MM.1S (cell line): Measurements from ENCODE around the gene VEZT.

ENCODE experiments used
- DNase-seq: peaks from one replicate; pipeline ENCODE4 v3.0.0-alpha.2; 2015
- H2AFZ ChIP-seq: fragments of 300-600 bp; sonication (generic); 2 replicates; pipeline ENCODE4 v1.6.0; 2016; ENCODE audit warnings: antibody characterized with exemption, low read length
- H3F3A ChIP-seq: fragments of 300-600 bp; sonication (generic); 2 replicates; pipeline ENCODE4 v1.6.1; 2016; ENCODE audit warnings: mild to moderate bottlenecking, antibody characterized with exemption, low read length, moderate library complexity, mixed read lengths; ENCODE audit not compliant: insufficient read depth
- H3K27ac ChIP-seq: fragments of 300-600 bp; sonication (generic); 2 replicates; pipeline ENCODE4 v1.5.1; 2016; ENCODE audit warnings: mild to moderate bottlenecking, low read length
- H3K27me3 ChIP-seq: fragments of 300-600 bp; sonication (generic); replicated peaks from 2 replicates; pipeline ENCODE4 v1.6.0; 2016; ENCODE audit warnings: low read length; ENCODE audit not compliant: insufficient read depth
- H3K36me3 ChIP-seq: fragments of 300-600 bp; sonication (generic); replicated peaks from 2 replicates; pipeline ENCODE4 v1.6.1; 2016; ENCODE audit warnings: mild to moderate bottlenecking, low read length, mixed read lengths; ENCODE audit not compliant: insufficient read depth
- H3K4me1 ChIP-seq: fragments of 300-600 bp; sonication (generic); 2 replicates; pipeline ENCODE4 v1.6.1; 2016; ENCODE audit warnings: low read length, mixed read lengths
- H3K4me2 ChIP-seq: fragments of 300-600 bp; sonication (generic); 2 replicates; pipeline ENCODE4 v1.6.0; 2016; ENCODE audit warnings: low read depth, low read length
- H3K4me3 ChIP-seq: fragments of 300-600 bp; sonication (generic); 2 replicates; pipeline ENCODE4 v1.5.1; 2016; ENCODE audit warnings: low read length, mixed read lengths
- H3K79me2 ChIP-seq: fragments of 300-600 bp; sonication (generic); 2 replicates; pipeline ENCODE4 v1.6.1; 2016; ENCODE audit warnings: mixed run types, low read length, mixed read lengths
- H3K9ac ChIP-seq: fragments of 300-600 bp; sonication (generic); 2 replicates; pipeline ENCODE4 v1.6.1; 2016; ENCODE audit warnings: low read length, mixed read lengths
- H3K9me2 ChIP-seq: fragments of 300-600 bp; sonication (generic); replicated peaks from 2 replicates; pipeline ENCODE4 v1.6.1; 2016; ENCODE audit warnings: mild to moderate bottlenecking, low read length, mixed read lengths; ENCODE audit not compliant: insufficient read depth
- H3K9me3 ChIP-seq: fragments of 300-600 bp; sonication (generic); replicated peaks from 2 replicates; pipeline ENCODE4 v1.6.1; 2016; ENCODE audit warnings: mild to moderate bottlenecking, low read length, mixed read lengths; ENCODE audit not compliant: insufficient read depth
- H4K20me1 ChIP-seq: fragments of 300-600 bp; sonication (generic); 2 replicates; pipeline ENCODE4 v1.6.1; 2016; ENCODE audit warnings: mild to moderate bottlenecking, low read length, moderate library complexity, mixed read lengths; ENCODE audit not compliant: insufficient read depth
- CTCF ChIP-seq: fragments of 300-600 bp; sonication (generic); IDR thresholded peaks from 2 replicates; pipeline ENCODE4 v1.5.1; 2016; ENCODE audit warnings: antibody characterized with exemption, low read length, mixed read lengths
- EZH2 ChIP-seq: fragments of 300-600 bp; sonication (generic); optimal IDR thresholded peaks from 2 replicates; pipeline ENCODE3; 2017; ENCODE audit warnings: low read depth, mild to moderate bottlenecking, antibody characterized with exemption, low read length, mixed read lengths
- EZH2phosphoT487 ChIP-seq: fragments of 300-600 bp; sonication (generic); IDR thresholded peaks from 2 replicates; pipeline ENCODE4 v1.6.1; 2018; ENCODE audit warnings: antibody characterized with exemption, low read length

VEZT gene

DNA sequence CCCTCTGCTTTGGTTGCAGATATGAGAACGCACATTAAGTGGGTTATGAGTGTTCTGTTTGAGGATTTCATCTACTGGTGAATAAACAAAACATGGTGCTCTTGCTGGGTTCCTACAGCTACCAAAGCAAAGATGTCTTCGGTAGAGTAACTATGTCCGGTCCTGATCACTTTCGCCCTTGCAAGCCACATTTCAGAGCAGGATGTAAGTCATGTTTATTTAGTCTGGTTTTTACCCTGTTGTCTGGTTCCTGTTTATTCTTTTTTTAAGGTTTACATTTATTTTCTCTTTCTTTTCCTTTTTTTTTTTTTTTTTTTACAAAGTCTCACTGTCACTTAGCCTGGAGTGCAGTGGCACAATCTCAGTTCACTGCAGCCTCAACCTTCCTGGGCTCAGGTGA lies 99.2 kb downstream of the VEZT start:
- TF ChIP-seq EZH2: no peak
- no peak for TF ChIP-seq CTCF
- no peak for TF ChIP-seq EZH2phosphoT487
- H3K27ac ChIP-seq: no peak overlapping the region

GRCh38 chr12:95318071-95318545 lies 100.5 kb downstream of the VEZT start:
- no peak overlapping the region for H3K4me2 ChIP-seq
- H3K9me3 ChIP-seq: no peaks in the 10 kb centered on the region
- TF ChIP-seq EZH2phosphoT487: no peak
- no peak for TF ChIP-seq CTCF
- no peak for TF ChIP-seq EZH2
- no peak for DNase-seq
- H3K4me3 ChIP-seq: no peak overlapping the region
- H3F3A ChIP-seq: no peaks in the 10 kb centered on the region
- no peak overlapping the region for H2AFZ ChIP-seq
- H3K4me1 ChIP-seq: no peaks in the 10 kb centered on the region
- no peaks in the 10 kb centered on the region for H3K36me3 ChIP-seq
- no peak overlapping the region for H3K27ac ChIP-seq
- H3K27me3 ChIP-seq: no peaks in the 10 kb centered on the region
- no peaks in the 10 kb centered on the region for H3K79me2 ChIP-seq
- no peaks in the 10 kb centered on the region for H4K20me1 ChIP-seq
- H3K9me2 ChIP-seq: no peaks in the 10 kb centered on the region
- no peak overlapping the region for H3K9ac ChIP-seq

More for the DNA sequence above, 99.2 kb downstream of the VEZT start:
- H3K4me3 ChIP-seq: no peak overlapping the region
- H4K20me1 ChIP-seq: no peaks in the 10 kb centered on the region
- no peak for DNase-seq
- no peaks in the 10 kb centered on the region for H3K9me2 ChIP-seq
- H3K9me3 ChIP-seq: no peaks in the 10 kb centered on the region
- no peak overlapping the region for H3K4me2 ChIP-seq
- H2AFZ ChIP-seq: no peak overlapping the region
- H3K79me2 ChIP-seq: no peaks in the 10 kb centered on the region
- no peaks in the 10 kb centered on the region for H3K36me3 ChIP-seq
- no peak overlapping the region for H3K9ac ChIP-seq
- H3F3A ChIP-seq: no peaks in the 10 kb centered on the region
- H3K27me3 ChIP-seq: no peaks in the 10 kb centered on the region
- no peaks in the 10 kb centered on the region for H3K4me1 ChIP-seq

DNA sequence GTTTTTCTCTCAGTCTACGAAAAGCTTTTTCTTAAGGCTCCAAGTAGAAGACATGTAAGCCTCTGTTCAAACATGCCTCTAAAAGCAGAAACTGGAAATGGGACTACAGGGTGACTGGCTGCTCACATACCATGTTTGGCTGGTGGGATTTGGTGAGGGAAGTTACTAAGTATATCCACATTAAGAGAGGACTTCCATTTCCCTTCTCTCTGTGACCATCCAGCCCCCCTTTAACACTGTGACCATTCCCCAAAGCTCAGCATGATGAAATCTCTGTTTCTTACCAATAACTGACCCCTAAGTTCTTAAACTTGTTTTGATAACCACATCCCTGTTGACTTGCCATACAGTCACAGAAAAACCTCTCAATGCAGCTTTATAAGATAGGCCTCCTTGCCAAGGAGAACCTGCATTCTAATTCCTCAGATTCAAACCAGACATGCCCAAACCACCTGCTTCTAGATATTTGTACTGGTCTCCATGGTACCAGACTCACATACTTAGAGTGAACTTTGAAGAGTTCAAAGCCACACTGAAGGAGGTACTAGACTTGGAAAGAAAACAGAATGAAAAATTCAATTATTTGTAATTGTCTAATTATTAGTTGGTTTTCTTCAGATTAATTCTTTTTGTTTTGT lies 102.2 kb downstream of the VEZT start:
- no peaks in the 10 kb centered on the region for H3K79me2 ChIP-seq
- H2AFZ ChIP-seq: no peak overlapping the region
- H4K20me1 ChIP-seq: no peaks in the 10 kb centered on the region
- no peaks in the 10 kb centered on the region for H3K9me2 ChIP-seq
- H3K9ac ChIP-seq: no peak overlapping the region
- no peak overlapping the region for H3K4me2 ChIP-seq
- no peaks in the 10 kb centered on the region for H3F3A ChIP-seq
- H3K27ac ChIP-seq: no peak overlapping the region
- DNase-seq: no peak
- TF ChIP-seq EZH2phosphoT487 (no peak), CTCF (no peak), EZH2 (no peak)
- no peaks in the 10 kb centered on the region for H3K36me3 ChIP-seq
- H3K9me3 ChIP-seq: no peaks in the 10 kb centered on the region
- H3K4me1 ChIP-seq: no peaks in the 10 kb centered on the region
- H3K27me3 ChIP-seq: no peaks in the 10 kb centered on the region
- H3K4me3 ChIP-seq: no peak overlapping the region
